Measurements from ENCODE around the gene ITGAL. TPM values are rescaled to one million over a fixed set of nuclear protein-coding genes. Genes with fewer than 3 reads are reported as not detected.

The ITGAL gene
- total RNA-seq, 1 donor from 2014 or later = 0.23 TPM

DNA sequence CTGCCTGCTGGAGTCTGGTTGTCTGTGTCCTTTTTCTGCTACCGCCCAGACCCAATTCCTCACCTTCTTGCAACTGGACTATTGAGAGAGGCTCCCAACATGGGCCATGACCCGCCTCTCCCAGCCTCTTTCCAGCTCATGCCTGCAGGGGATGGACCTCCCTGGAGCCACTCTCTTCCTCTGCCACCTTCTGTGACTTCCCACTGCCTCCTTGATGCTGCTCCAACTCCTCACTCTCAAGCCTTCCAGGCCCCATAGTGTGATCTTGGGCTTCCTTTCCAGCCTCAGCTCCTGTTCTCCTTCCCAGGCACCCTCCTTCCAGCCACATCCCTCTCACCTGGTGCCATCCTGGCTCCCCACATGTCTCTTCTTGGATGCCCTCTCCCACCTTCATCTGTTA lies 42.7 kb downstream of the ITGAL start:
- peaks cover 48% of the 10 kb centered on the region for H3K27me3 Mint-ChIP-seq (ENCODE audit: low read depth, unreplicated experiment)
- no peak overlapping the region for H3K27ac Mint-ChIP-seq (ENCODE audit: unreplicated experiment)
- no peaks in the 10 kb centered on the region for H3K79me2 ChIP-seq (ENCODE audit: insufficient read depth, low read length)
- H4K20me1 ChIP-seq (ENCODE audit: insufficient read depth, low read length) = no peaks in the 10 kb centered on the region
- H3K36me3 ChIP-seq (ENCODE audit: insufficient read depth, low read length) = no peaks in the 10 kb centered on the region
- no peak for FAIRE-seq
- no peaks in the 10 kb centered on the region for H3K9me3 ChIP-seq (ENCODE audit: insufficient read depth, low read depth, low read length)
- no peaks in the 10 kb centered on the region for H3K36me3 Mint-ChIP-seq (ENCODE audit: low read depth, unreplicated experiment)
- no peak overlapping the region for H3K4me3 Mint-ChIP-seq (ENCODE audit: unreplicated experiment)
- no peak overlapping the region for H3K9ac ChIP-seq (ENCODE audit: low read length)
- no peak for DNase-seq (ENCODE audit: low read depth)
- H3K4me2 ChIP-seq (ENCODE audit: low read length) = no peak overlapping the region
- no peak overlapping the region for H3K4me3 ChIP-seq (ENCODE audit: insufficient read depth, low read depth, low read length)
- no peaks in the 10 kb centered on the region for H3K27me3 ChIP-seq (ENCODE audit: insufficient read depth, low read length)
- peaks cover 2% of the 10 kb centered on the region for H3K9me3 Mint-ChIP-seq (ENCODE audit: unreplicated experiment)
- H3K4me1 ChIP-seq (ENCODE audit: insufficient read depth, low read length) = no peaks in the 10 kb centered on the region
- TF ChIP-seq CTCF (IDR thresholded peaks at IDR 0.05; ENCODE audit: insufficient read depth, low read depth, low read length) (no peak), EZH2 (IDR thresholded peaks at IDR 0.05; ENCODE audit: insufficient read depth, low read length) (no peak)
- no peak overlapping the region for H2AFZ ChIP-seq (ENCODE audit: low read depth, low read length)
- H3K4me1 Mint-ChIP-seq (ENCODE audit: low read depth, unreplicated experiment) = no peaks in the 10 kb centered on the region
- no peak overlapping the region for H3K27ac ChIP-seq (ENCODE audit: low read depth, low read length)

DNA sequence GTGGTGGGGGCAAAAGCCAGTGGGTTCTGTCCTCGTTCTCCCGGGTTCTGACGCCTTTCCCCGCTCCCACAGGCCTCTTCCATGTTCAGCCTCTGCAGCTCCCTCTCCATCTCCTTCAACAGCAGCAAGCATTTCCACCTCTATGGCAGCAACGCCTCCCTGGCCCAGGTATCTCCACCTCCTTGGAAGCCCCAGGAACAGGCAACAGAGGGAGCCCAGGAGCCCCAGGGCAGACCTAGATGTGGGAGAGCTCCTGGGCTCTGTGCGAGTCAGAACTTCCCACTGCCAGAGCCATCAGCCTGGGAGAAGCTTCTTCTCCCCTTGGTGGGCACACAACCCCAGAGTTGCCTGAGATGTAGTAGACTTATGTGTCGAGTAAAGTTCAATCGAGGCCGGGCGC lies 46.0 kb downstream of the ITGAL start:
- Mint-ChIP-seq H3K4me3 (ENCODE audit: unreplicated experiment) (no peak overlapping the region), H3K9me3 (ENCODE audit: unreplicated experiment) (no peaks in the 10 kb centered on the region), H3K4me1 (ENCODE audit: low read depth, unreplicated experiment) (no peaks in the 10 kb centered on the region), H3K27ac (ENCODE audit: unreplicated experiment) (no peak overlapping the region), H3K27me3 (ENCODE audit: low read depth, unreplicated experiment) (peaks cover 28% of the 10 kb centered on the region), H3K36me3 (ENCODE audit: low read depth, unreplicated experiment) (no peaks in the 10 kb centered on the region)
- TF ChIP-seq EZH2 (IDR thresholded peaks at IDR 0.05; ENCODE audit: insufficient read depth, low read length) (no peak), CTCF (IDR thresholded peaks at IDR 0.05; ENCODE audit: insufficient read depth, low read depth, low read length) (no peak)
- Histone ChIP-seq H3K27ac (ENCODE audit: low read depth, low read length) (no peak overlapping the region), H3K9ac (ENCODE audit: low read length) (no peak overlapping the region), H2AFZ (ENCODE audit: low read depth, low read length) (no peak overlapping the region), H3K36me3 (ENCODE audit: insufficient read depth, low read length) (no peaks in the 10 kb centered on the region), H3K4me3 (ENCODE audit: insufficient read depth, low read depth, low read length) (no peak overlapping the region), H3K27me3 (ENCODE audit: insufficient read depth, low read length) (no peaks in the 10 kb centered on the region), H3K4me2 (ENCODE audit: low read length) (no peak overlapping the region), H3K79me2 (ENCODE audit: insufficient read depth, low read length) (no peaks in the 10 kb centered on the region), H4K20me1 (ENCODE audit: insufficient read depth, low read length) (no peaks in the 10 kb centered on the region), H3K4me1 (ENCODE audit: insufficient read depth, low read length) (no peaks in the 10 kb centered on the region), H3K9me3 (ENCODE audit: insufficient read depth, low read depth, low read length) (no peaks in the 10 kb centered on the region)
- no peak for DNase-seq (ENCODE audit: low read depth)
- no peak for FAIRE-seq

DNA sequence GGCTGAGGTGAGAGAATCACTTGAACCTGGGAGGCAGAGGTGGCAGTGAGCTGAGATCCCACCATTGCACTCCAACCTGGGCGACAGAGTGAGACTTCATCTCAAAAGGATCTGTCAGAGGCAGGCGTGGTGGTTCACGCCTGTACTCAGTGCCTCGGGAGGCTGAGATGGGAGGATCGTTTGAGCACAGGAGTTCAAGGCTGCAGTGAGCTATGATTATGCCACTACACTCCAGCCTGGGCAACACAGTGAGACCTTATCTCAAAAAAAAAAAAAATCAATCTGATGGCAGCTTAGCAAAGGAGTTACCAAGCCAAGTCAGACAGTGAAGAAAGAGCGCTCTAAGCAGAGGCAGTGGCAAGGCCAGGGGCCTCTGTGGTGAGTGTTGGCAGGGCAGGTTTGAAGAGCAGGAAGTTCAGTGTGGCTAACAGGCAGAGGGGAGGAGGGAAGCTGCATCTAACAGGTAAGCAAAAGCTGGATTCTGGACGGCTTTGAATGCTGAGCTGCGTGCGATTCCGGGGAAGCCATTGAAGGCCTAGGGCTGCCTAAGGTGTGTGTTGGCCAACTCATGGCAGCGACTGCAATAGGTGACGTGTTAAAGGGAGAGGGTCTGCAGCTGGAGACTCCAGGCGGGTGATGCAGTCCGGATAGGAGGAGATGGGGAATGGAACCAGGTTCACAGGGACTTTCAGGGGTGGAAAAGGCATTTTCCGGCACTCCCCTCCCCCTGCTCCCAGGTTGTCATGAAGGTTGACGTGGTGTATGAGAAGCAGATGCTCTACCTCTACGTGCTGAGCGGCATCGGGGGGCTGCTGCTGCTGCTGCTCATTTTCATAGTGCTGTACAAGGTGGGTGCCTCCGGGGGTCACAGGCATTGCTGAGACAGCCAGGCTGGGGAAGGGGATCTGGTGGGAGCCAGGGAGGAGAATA lies 46.8 kb downstream of the ITGAL start:
- Histone ChIP-seq H2AFZ (ENCODE audit: low read depth, low read length) (no peak overlapping the region), H3K36me3 (ENCODE audit: insufficient read depth, low read length) (no peaks in the 10 kb centered on the region), H3K9me3 (ENCODE audit: insufficient read depth, low read depth, low read length) (no peaks in the 10 kb centered on the region), H3K79me2 (ENCODE audit: insufficient read depth, low read length) (no peaks in the 10 kb centered on the region), H3K4me3 (ENCODE audit: insufficient read depth, low read depth, low read length) (no peak overlapping the region), H4K20me1 (ENCODE audit: insufficient read depth, low read length) (no peaks in the 10 kb centered on the region), H3K27me3 (ENCODE audit: insufficient read depth, low read length) (no peaks in the 10 kb centered on the region), H3K9ac (ENCODE audit: low read length) (no peak overlapping the region), H3K27ac (ENCODE audit: low read depth, low read length) (no peak overlapping the region), H3K4me1 (ENCODE audit: insufficient read depth, low read length) (no peaks in the 10 kb centered on the region), H3K4me2 (ENCODE audit: low read length) (no peak overlapping the region)
- Mint-ChIP-seq H3K9me3 (ENCODE audit: unreplicated experiment) (no peaks in the 10 kb centered on the region), H3K27me3 (ENCODE audit: low read depth, unreplicated experiment) (peaks cover 23% of the 10 kb centered on the region), H3K27ac (ENCODE audit: unreplicated experiment) (peak overlapping the region; percentile 69), H3K4me1 (ENCODE audit: low read depth, unreplicated experiment) (no peaks in the 10 kb centered on the region), H3K36me3 (ENCODE audit: low read depth, unreplicated experiment) (no peaks in the 10 kb centered on the region), H3K4me3 (ENCODE audit: unreplicated experiment) (peak overlapping the region; percentile 72)
- TF ChIP-seq EZH2 (IDR thresholded peaks at IDR 0.05; ENCODE audit: insufficient read depth, low read length) = no peak
- no peak for TF ChIP-seq CTCF (IDR thresholded peaks at IDR 0.05; ENCODE audit: insufficient read depth, low read depth, low read length)
- DNase-seq (ENCODE audit: low read depth) = no peak
- no peak for FAIRE-seq

Data from astrocyte (in vitro differentiated cells and primary cell).